ENCODE results near the gene KIF6.
"Not testable (repeated sequence)": the region's sequence is repeated elsewhere in the genome, so short reads cannot be mapped to it uniquely, and the experiment has no call there.

The KIF6 gene

DNA sequence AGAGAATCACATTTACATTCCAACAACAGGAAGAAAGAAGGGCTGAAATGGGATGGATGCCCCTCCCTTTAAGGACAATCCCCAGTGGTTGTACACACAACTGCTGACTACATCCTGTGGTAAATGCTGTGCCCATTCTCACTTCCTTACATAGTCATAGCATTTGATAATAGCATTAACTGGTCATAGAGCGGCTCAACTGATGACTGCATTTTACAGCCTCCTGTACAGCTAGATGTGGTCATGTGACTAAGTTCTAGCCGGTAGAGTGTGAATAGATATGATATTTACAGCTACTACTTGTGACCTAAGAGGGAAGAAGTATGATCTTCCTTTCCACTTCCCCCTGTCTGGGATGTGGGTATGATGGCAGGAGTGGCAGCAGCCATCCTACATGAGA lies 435.7 kb downstream of the KIF6 start:
- H3K27ac ChIP-seq = no peak overlapping the region
- H3K36me3 ChIP-seq (ENCODE audit: insufficient read depth, low read length) = no peaks in the 10 kb centered on the region
- no peak overlapping the region for H3K4me3 ChIP-seq
- H3K9me3 ChIP-seq (ENCODE audit: low read depth, low read length) = no peaks in the 10 kb centered on the region
- no peak overlapping the region for H3K9ac ChIP-seq (ENCODE audit: insufficient read length)
- TF ChIP-seq FOXP2 (optimal IDR thresholded peaks at IDR 0.05; ENCODE audit: control extremely low read depth, extremely low read length, insufficient read depth) (no peak), EZH2 (IDR thresholded peaks at IDR 0.05) (no peak), POLR2AphosphoS5 (IDR thresholded peaks at IDR 0.05; ENCODE audit: borderline replicate concordance, low read depth, low read length) (no peak)
- DNase-seq (ENCODE audit: low read depth, low spot score) = no peak

DNA sequence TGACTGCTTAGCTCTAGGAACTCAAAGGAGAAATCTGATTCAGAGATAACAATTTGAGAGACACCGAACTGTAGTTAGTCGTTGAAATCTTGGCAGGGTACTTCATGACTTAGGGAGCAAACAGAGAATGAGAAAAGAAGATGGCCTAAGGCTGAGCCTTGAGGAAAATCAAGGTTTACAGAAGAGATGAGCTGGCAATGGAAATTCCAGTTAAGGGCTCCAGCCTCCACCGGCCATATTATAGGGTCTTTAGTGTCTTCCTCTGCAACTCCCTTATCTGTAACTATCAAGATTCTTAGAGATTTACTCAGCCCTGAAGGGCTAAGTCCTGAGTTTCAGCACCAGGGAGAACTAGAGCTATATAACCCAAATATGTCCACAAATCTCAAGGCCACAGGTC lies 437.6 kb downstream of the KIF6 start:
- Histone ChIP-seq H3K4me3 (no peak overlapping the region), H3K9ac (ENCODE audit: insufficient read length) (no peak overlapping the region), H3K36me3 (ENCODE audit: insufficient read depth, low read length) (no peaks in the 10 kb centered on the region), H3K9me3 (ENCODE audit: low read depth, low read length) (no peaks in the 10 kb centered on the region), H3K27ac (no peak overlapping the region)
- DNase-seq (ENCODE audit: low read depth, low spot score) = no peak
- TF ChIP-seq POLR2AphosphoS5 (IDR thresholded peaks at IDR 0.05; ENCODE audit: borderline replicate concordance, low read depth, low read length) (no peak), FOXP2 (optimal IDR thresholded peaks at IDR 0.05; ENCODE audit: control extremely low read depth, extremely low read length, insufficient read depth) (no peak), EZH2 (IDR thresholded peaks at IDR 0.05) (no peak)

DNA sequence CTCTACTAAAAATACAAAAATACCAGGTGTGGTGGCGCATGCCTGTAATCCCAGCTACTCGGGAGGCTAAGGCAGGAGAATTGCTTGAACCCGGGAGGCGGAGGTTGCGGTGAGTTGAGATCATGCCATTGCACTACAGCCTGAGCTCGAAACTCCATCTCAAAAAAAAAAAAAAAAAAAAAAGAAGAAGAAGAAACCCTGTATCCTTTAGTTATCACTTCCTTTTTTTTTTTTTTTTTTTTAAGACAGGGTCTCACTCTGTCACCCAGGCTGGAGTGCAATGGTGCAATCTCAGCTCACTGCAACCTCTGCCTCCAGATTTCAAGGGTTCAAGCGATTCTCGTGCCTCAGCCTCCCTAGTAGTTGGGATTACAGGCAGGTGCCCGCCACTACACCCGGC lies 438.6 kb downstream of the KIF6 start:
- not testable (repeated sequence) for DNase-seq (ENCODE audit: low read depth, low spot score); H3K27ac ChIP-seq; H3K9ac ChIP-seq (ENCODE audit: insufficient read length); H3K4me3 ChIP-seq; H3K9me3 ChIP-seq (ENCODE audit: low read depth, low read length); H3K36me3 ChIP-seq (ENCODE audit: insufficient read depth, low read length)

DNA sequence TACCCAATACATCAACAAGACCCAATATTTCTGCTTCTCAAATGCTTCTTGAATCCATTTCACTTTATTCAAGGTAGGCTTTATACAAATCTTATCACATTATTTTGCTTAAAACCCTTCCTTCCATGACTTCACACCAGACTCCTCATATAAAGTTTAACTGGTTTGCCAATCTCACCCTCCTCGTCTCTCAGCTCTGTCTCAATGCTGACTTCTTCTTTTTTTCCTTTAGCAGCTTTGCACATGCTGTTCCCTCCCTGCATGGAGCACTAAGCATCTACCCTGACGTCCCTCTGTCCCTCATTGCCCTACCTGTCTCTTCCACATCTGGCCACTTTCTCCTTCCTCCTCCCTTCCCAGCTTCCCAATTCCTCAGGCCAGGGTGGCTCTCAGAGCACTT lies 442.4 kb downstream of the KIF6 start:
- H3K9me3 ChIP-seq (ENCODE audit: low read depth, low read length) = no peaks in the 10 kb centered on the region
- H3K4me3 ChIP-seq = no peak overlapping the region
- no peak overlapping the region for H3K9ac ChIP-seq (ENCODE audit: insufficient read length)
- no peak for TF ChIP-seq FOXP2 (optimal IDR thresholded peaks at IDR 0.05; ENCODE audit: control extremely low read depth, extremely low read length, insufficient read depth)
- no peak for TF ChIP-seq POLR2AphosphoS5 (IDR thresholded peaks at IDR 0.05; ENCODE audit: borderline replicate concordance, low read depth, low read length)
- TF ChIP-seq EZH2 (IDR thresholded peaks at IDR 0.05) = no peak
- no peak for DNase-seq (ENCODE audit: low read depth, low spot score)
- H3K36me3 ChIP-seq (ENCODE audit: insufficient read depth, low read length) = no peaks in the 10 kb centered on the region
- H3K27ac ChIP-seq = no peak overlapping the region

DNA sequence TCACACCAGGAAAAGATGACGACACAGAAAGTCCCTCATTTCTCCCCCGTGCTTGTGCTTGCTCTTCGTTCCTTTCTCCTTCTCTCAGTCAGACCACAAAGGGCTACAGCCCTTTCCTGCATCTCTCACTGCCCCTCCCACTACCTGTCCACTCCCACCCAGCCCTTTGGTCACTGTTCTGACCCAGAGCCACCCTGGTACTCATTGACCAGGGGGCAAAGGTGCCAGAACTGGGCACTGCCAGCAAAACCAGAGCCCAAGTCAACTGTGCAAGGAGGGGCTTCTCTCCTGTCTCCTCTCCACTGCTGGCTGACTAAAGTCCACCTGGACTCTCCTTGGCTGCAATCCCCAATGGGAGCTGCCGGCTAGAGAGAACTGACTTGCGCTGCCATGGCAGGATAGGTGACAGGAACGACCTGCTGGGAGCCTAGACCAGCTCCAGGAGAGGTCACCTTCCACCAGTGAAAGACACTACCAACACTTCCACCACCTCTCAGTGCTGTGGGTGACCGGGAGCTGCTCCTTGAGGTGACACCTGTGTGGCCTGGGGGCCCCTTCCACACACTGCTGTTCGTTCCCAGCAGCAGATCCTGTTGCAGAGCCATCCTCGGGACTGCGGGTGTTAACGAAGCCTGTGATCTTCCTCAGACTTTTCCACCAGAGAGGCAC lies 443.8 kb downstream of the KIF6 start:
- no peak for DNase-seq (ENCODE audit: low read depth, low spot score)
- no peaks in the 10 kb centered on the region for H3K36me3 ChIP-seq (ENCODE audit: insufficient read depth, low read length)
- H3K27ac ChIP-seq = no peak overlapping the region
- H3K4me3 ChIP-seq = no peak overlapping the region
- no peaks in the 10 kb centered on the region for H3K9me3 ChIP-seq (ENCODE audit: low read depth, low read length)
- no peak overlapping the region for H3K9ac ChIP-seq (ENCODE audit: insufficient read length)
- TF ChIP-seq POLR2AphosphoS5 (IDR thresholded peaks at IDR 0.05; ENCODE audit: borderline replicate concordance, low read depth, low read length) = no peak
- TF ChIP-seq EZH2 (IDR thresholded peaks at IDR 0.05) = no peak
- no peak for TF ChIP-seq FOXP2 (optimal IDR thresholded peaks at IDR 0.05; ENCODE audit: control extremely low read depth, extremely low read length, insufficient read depth)

DNA sequence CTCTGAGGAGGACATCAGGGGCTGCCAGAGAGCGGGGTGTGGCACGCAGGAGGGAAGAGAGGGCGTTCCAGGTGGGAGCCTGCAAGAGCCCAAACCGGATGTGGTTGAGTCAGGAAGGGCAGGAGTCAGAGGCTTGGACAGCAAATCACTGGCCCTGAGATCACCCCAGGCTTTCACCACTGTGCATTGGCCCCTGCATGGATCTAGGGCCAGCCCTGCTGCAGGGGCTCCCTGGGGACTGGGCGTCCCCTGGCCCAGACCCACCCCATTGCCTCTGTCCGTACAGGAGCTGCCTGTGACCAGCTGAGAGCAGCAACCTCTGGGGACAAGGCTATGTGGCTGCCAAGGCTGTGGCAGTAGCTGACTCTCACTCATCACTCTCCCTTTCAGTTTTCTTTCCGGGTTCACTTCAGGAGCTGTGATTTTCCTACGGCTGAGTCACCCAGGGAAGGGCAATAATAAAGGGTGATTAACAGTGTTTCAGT lies 444.9 kb downstream of the KIF6 start:
- Histone ChIP-seq H3K4me3 (no peak overlapping the region), H3K9me3 (ENCODE audit: low read depth, low read length) (no peaks in the 10 kb centered on the region), H3K36me3 (ENCODE audit: insufficient read depth, low read length) (no peaks in the 10 kb centered on the region), H3K9ac (ENCODE audit: insufficient read length) (no peak overlapping the region), H3K27ac (no peak overlapping the region)
- no peak for TF ChIP-seq EZH2 (IDR thresholded peaks at IDR 0.05)
- no peak for TF ChIP-seq FOXP2 (optimal IDR thresholded peaks at IDR 0.05; ENCODE audit: control extremely low read depth, extremely low read length, insufficient read depth)
- DNase-seq (ENCODE audit: low read depth, low spot score) = no peak
